ENCODE results near the gene KLHL8. TPM values are rescaled to one million over a fixed set of nuclear protein-coding genes. Genes with fewer than 3 reads are reported as not detected.

Gene KLHL8
- total RNA-seq, 1 donor: 14.2 TPM

- H3K4me3 ChIP-seq (ENCODE audit: low read depth, low read length): no peak overlapping the region
- DNase-seq (ENCODE audit: low read depth): no peak
- TF ChIP-seq CTCF (IDR thresholded peaks at IDR 0.05; ENCODE audit: insufficient read depth, low read depth, low read length): no peak
These were observed 10.4 kb upstream of the KLHL8 start for GRCh38 chr4:87230806-87231205.

GRCh38 chr4:87229979-87230378 lies 9.6 kb upstream of the KLHL8 start:
- no peak for DNase-seq (ENCODE audit: low read depth)
- no peak for TF ChIP-seq CTCF (IDR thresholded peaks at IDR 0.05; ENCODE audit: insufficient read depth, low read depth, low read length)
- no peak overlapping the region for H3K4me3 ChIP-seq (ENCODE audit: low read depth, low read length)

GRCh38 chr4:87228262-87228860 lies 7.9 kb upstream of the KLHL8 start:
- no peak overlapping the region for H3K4me3 ChIP-seq (ENCODE audit: low read depth, low read length)
- DNase-seq (ENCODE audit: low read depth): no peak
- TF ChIP-seq CTCF (IDR thresholded peaks at IDR 0.05; ENCODE audit: insufficient read depth, low read depth, low read length): no peak

GRCh38 chr4:87227751-87228151 lies 7.3 kb upstream of the KLHL8 start:
- DNase-seq (ENCODE audit: low read depth): no peak
- TF ChIP-seq CTCF (IDR thresholded peaks at IDR 0.05; ENCODE audit: insufficient read depth, low read depth, low read length): no peak
- no peak overlapping the region for H3K4me3 ChIP-seq (ENCODE audit: low read depth, low read length)

- H3K4me3 ChIP-seq (ENCODE audit: low read depth, low read length): no peak overlapping the region
- no peak for DNase-seq (ENCODE audit: low read depth)
- TF ChIP-seq CTCF (IDR thresholded peaks at IDR 0.05; ENCODE audit: insufficient read depth, low read depth, low read length): no peak
These were observed 5.5 kb upstream of the KLHL8 start for GRCh38 chr4:87225936-87226335.

- TF ChIP-seq CTCF (IDR thresholded peaks at IDR 0.05; ENCODE audit: insufficient read depth, low read depth, low read length): no peak
- no peak overlapping the region for H3K4me3 ChIP-seq (ENCODE audit: low read depth, low read length)
- DNase-seq (ENCODE audit: low read depth): peak; percentile 44
These were observed 3.9 kb upstream of the KLHL8 start for GRCh38 chr4:87224141-87224923.
